ENCODE results near the gene RNF125. TPM values are rescaled to one million over a fixed set of nuclear protein-coding genes. Genes with fewer than 3 reads are reported as not detected.
A peak's percentile ranks its signal among the peaks of the same experiment; 100 is the strongest.

Gene RNF125
- total and polyA plus RNA-seq, 10 of the 15 experiments (the other 5 are each of a cell fraction or from before 2014, with no cell fraction given): 0.79 to 3.9 (median 2.9) TPM

DNA sequence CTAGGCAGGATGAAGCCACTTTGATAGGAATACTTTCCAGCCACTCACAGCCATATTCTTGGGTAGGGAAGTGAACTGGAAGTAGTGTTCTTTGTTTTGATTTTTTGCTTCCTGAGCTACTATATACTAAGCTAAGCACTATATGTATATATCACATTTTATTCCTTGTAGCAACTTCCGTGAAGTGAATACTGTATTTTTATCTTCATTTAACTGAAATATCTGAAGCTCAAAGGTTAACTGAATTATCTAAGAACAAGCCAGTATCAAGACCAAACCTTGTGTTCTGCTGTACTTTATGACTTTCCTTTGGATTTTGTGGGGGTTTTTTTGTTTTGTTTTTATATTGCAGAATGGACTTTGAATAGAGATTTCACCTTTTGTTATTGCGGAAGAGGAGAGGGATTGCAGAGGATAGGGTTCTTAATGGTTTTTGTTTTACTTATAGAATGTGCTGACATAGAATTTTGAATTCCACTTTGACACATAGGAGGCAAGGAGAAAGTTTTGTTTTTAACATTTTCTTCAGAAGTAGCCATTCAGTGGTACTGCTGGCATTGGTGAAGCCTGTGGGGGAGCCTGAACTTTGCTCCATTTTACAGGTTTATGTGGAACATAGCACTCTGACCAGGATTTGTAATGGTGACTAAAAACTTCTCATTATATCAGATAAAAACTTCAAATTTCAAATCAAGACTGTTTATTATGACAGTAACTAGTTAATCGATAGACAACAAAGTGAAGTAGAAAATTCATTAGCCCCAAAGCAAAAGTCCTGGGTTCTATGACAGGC, 48.9 kb downstream of the RNF125 start (continued):
- TF ChIP-seq, protein P1, sequence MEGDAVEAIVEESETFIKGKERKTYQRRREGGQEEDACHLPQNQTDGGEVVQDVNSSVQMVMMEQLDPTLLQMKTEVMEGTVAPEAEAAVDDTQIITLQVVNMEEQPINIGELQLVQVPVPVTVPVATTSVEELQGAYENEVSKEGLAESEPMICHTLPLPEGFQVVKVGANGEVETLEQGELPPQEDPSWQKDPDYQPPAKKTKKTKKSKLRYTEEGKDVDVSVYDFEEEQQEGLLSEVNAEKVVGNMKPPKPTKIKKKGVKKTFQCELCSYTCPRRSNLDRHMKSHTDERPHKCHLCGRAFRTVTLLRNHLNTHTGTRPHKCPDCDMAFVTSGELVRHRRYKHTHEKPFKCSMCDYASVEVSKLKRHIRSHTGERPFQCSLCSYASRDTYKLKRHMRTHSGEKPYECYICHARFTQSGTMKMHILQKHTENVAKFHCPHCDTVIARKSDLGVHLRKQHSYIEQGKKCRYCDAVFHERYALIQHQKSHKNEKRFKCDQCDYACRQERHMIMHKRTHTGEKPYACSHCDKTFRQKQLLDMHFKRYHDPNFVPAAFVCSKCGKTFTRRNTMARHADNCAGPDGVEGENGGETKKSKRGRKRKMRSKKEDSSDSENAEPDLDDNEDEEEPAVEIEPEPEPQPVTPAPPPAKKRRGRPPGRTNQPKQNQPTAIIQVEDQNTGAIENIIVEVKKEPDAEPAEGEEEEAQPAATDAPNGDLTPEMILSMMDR (IDR thresholded peaks at IDR 0.05 in 2 of 3, conservative IDR thresholded peaks at IDR 0.05 in 1 of 3; ENCODE audit: control insufficient read depth in 2 of 3, extremely low read depth in 1 of 3, insufficient read depth in 1 of 3, low read depth in 3 of 3, low read length in 3 of 3): no peak

DNA sequence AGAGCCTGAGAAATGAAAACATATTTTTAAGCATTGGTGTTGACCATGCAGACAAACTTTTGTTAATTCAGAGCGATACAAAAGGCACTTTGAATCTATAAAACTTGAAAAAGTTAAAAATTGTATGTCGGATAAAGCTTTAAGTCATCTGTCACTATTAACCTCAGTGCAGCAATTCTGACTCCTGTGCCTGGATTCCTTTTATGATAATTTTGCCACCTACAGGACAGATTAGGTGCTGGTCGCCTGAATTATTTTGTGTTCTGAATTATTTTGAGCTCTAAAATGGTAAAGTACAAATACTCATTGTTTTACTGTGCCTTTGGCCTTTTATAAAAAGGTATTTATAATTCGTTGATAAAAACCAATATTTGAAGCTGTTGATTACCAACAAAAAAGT, 53.7 kb downstream of the RNF125 start:
- H3K27ac ChIP-seq (ENCODE audit: control insufficient read depth, insufficient read depth): no peak overlapping the region
- no peak for TF ChIP-seq ZNF622 (IDR thresholded peaks at IDR 0.05)
- peak; percentile 11; the same call in 1 of the 2 replicates for TF ChIP-seq RUNX3 (IDR thresholded peaks at IDR 0.05; ENCODE audit: low read length)
- no peak for TF ChIP-seq ZNF384 (IDR thresholded peaks at IDR 0.05; ENCODE audit: borderline replicate concordance, low read depth, low read length)
- TF ChIP-seq EGR1 (IDR thresholded peaks at IDR 0.05; ENCODE audit: borderline replicate concordance in 1 of 2, low read depth in 2 of 2, low read length in 2 of 2): no peak
- no peak for TF ChIP-seq KAT2A (conservative IDR thresholded peaks at IDR 0.05; ENCODE audit: control insufficient read depth, low read depth, low read length)
- TF ChIP-seq NFYB (IDR thresholded peaks at IDR 0.05; ENCODE audit: insufficient read depth, low read depth, low read length): no peak
- no peak for TF ChIP-seq ZSCAN29 (IDR thresholded peaks at IDR 0.05)
- no peak for TF ChIP-seq TCF3 (IDR thresholded peaks at IDR 0.05; ENCODE audit: borderline replicate concordance, insufficient read depth, low read depth, low read length)
- no peak for TF ChIP-seq JUND (IDR thresholded peaks at IDR 0.05; ENCODE audit: low read depth, low read length)
- no peak for TF ChIP-seq RELA (IDR thresholded peaks at IDR 0.05; ENCODE audit: borderline replicate concordance, partially characterized antibody)
- no peak for TF ChIP-seq MXI1 (IDR thresholded peaks at IDR 0.05; ENCODE audit: low read depth, low read length)
- TF ChIP-seq, protein P2, sequence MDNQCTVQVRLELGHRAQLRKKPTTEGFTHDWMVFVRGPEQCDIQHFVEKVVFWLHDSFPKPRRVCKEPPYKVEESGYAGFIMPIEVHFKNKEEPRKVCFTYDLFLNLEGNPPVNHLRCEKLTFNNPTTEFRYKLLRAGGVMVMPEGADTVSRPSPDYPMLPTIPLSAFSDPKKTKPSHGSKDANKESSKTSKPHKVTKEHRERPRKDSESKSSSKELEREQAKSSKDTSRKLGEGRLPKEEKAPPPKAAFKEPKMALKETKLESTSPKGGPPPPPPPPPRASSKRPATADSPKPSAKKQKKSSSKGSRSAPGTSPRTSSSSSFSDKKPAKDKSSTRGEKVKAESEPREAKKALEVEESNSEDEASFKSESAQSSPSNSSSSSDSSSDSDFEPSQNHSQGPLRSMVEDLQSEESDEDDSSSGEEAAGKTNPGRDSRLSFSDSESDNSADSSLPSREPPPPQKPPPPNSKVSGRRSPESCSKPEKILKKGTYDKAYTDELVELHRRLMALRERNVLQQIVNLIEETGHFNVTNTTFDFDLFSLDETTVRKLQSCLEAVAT (IDR thresholded peaks at IDR 0.05): no peak
- no peak for TF ChIP-seq WRNIP1 (IDR thresholded peaks at IDR 0.05; ENCODE audit: borderline replicate concordance, low read depth, low read length)
- TF ChIP-seq BACH1 (IDR thresholded peaks at IDR 0.05; ENCODE audit: borderline replicate concordance): no peak
- no peak for TF ChIP-seq BHLHE40 (IDR thresholded peaks at IDR 0.05; ENCODE audit: borderline replicate concordance in 1 of 2, low read depth in 2 of 2, low read length in 1 of 2)
- TF ChIP-seq DPF2 (IDR thresholded peaks at IDR 0.05): no peak
- TF ChIP-seq MYC (IDR thresholded peaks at IDR 0.05; ENCODE audit: insufficient read depth, insufficient read length, insufficient replicate concordance, low read length, severe bottlenecking): no peak

More for the DNA sequence above, 53.7 kb downstream of the RNF125 start:
- RAD21 ChIA-PET (ENCODE audit: unreplicated experiment): interaction anchor here (0.8 to 1.2 kb wide), 4 partner anchors 14 to 129 kb away, joined by 3 read pairs; partner anchors contain the start of gene TRAPPC8
- H4K20me1 ChIP-seq (ENCODE audit: control insufficient read depth, insufficient read depth): no peaks in the 10 kb centered on the region
- BruUV-seq (replicated peaks): no TSS peak
- in situ Hi-C loops (cut with MboI) (no loop called here), intact Hi-C loops (cut with micrococcal nuclease; ENCODE audit: unreplicated experiment) (no loop called here)
- H3K36me3 ChIP-seq (ENCODE audit: control insufficient read depth in 2 of 2, insufficient read depth in 2 of 2, low read length in 1 of 2): no peaks in the 10 kb centered on the region
- SMC1A ChIA-PET (ENCODE audit: uncharacterized antibody, unreplicated experiment): interaction anchor here (0.6 to 1.4 kb wide), 6 partner anchors 13 to 96 kb away, joined by 3 read pairs; no protein-coding TSS in a partner anchor
- DNase-seq (ENCODE audit: low read depth, low spot score) (no peak), FAIRE-seq (peak; percentile 89), ATAC-seq (peak; percentile 73)
- CTCF ChIA-PET: interaction anchor here (0.7 to 1.7 kb wide), 7 partner anchors 12 to 331 kb away, joined by 3 to 15 read pairs (median 3); partner anchors contain the start of gene TRAPPC8
- no peak overlapping the region for H3K4me3 ChIP-seq
- no peak overlapping the region for H3K9ac ChIP-seq (ENCODE audit: control insufficient read depth, insufficient read depth, low read length)
- H3K4me1 ChIP-seq (ENCODE audit: control insufficient read depth, insufficient read depth, low read length): no peaks in the 10 kb centered on the region
- 38% methylated on average over 4 of the region's 4 CpGs for WGBS (ENCODE audit: insufficient coverage, insufficient replicate concordance, low lambda C conversion rate, missing lambda C conversion rate)
- no peak overlapping the region for H3K4me2 ChIP-seq (ENCODE audit: control insufficient read depth, insufficient read depth)
- no peak overlapping the region for H2AFZ ChIP-seq (ENCODE audit: control insufficient read depth, low read depth, low read length)
- POLR2A ChIA-PET: no interaction called here
- no peaks in the 10 kb centered on the region for H3K9me3 ChIP-seq (replicated peaks; ENCODE audit: control insufficient read depth, insufficient read depth, low read length)
- no peaks in the 10 kb centered on the region for H3K27me3 ChIP-seq (replicated peaks in 1 of 2; ENCODE audit: control insufficient read depth in 2 of 2, insufficient read depth in 2 of 2, low read length in 1 of 2)
- no peaks in the 10 kb centered on the region for H3K79me2 ChIP-seq (ENCODE audit: control insufficient read depth, insufficient read depth, low read length)

Data from GM12878 (cell line).